GM19035 (cell line): ENCODE data around the gene SRL.
A peak's percentile ranks its signal among the peaks of the same experiment; 100 is the strongest.

Source experiments
- ATAC-seq: cut with Tn5 transposase; IDR thresholded peaks from one replicate; pipeline ENCODE4 v1.9.1; 2021; ENCODE audit not compliant: unreplicated experiment

Gene SRL

DNA sequence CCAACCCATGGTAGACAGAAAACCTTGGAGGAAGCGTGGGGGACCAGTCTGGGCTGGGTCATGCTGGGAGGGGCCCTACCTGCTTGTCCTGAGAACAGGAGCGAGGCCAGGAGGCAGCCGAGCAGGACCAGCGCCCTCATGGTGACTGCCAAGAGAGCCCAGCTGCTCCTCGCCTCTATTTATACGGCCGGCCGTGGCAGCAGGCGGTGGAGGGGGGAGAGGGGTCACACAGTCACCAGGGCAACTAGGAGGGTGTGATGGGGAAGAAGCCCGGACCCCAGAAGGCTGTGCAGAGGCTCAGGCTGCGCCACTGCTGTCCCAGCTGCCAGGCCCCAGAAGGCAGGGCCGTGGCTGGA lies at the start of gene SRL:
SRL (minus strand) TSS at position 153 of the 356 bp plus-strand sequence; CDS start at position 140, 13 bp downstream.
- no peak for ATAC-seq

DNA sequence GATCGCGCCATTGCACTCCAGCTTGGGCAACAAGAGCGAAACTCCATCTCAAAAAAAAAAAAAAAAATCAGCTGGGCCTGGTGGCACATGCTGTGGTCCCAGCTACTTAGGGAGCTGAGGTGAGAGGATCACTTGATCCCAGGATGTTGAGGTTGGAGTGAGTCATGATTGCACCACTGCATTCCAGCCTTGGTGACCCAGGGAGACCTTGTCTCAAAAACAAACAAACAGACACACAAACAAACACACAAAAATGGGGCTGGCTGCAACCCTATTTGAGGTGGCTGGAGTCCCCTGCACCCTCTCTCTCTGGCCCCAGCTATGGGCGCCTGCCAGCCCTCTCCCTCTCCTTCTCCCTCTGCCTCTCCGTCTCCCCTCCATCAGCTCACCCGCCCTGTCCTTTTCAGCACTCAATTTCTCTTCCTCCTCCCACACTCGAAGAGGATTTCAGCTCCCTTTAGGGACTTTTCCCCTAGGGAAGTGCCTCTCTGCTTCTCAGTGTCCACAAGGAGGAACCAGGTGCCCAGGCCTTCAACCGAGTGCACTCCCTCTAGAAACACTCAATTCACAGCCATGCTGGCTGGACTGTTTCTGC lies 48.5 kb upstream of the SRL start:
- no peak for ATAC-seq

DNA sequence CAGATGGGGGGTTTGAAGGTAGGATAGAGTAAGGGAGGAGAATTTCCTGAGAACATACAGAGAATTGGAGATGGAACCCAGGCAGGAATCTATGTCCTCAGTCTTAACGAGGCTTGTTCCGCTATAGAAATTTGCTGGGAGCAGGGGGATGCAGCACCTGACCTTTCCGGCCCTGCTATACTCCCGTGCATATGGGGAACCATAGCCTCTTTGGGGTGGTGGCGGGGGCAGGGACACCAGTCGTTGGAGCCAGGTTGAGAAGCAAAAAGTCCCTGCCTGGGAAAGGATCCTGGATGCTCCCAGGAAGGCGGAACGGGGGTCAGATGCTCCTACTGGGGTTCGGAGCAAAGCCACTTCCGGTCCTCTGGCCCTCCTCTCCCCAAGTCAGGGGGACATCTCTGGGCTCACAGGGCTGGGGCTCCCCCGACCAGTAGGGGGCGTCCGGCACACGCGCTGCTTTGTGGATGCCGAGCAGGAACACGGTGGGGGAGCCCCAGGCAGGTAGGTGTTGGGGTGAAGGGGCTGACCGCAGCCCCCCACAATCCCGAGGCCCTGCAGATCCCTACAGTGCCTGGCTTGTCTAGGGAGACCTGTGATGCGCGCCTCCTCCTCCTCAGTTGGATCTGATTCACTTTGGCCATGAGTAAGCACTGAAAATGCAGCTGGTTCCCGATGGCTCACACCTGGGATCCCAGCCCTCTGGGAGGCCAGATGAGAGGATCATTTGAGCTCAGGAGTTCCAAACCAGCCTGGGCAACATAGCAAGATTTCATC lies 46.5 kb upstream of the SRL start:
- ATAC-seq: peak; percentile 70

DNA sequence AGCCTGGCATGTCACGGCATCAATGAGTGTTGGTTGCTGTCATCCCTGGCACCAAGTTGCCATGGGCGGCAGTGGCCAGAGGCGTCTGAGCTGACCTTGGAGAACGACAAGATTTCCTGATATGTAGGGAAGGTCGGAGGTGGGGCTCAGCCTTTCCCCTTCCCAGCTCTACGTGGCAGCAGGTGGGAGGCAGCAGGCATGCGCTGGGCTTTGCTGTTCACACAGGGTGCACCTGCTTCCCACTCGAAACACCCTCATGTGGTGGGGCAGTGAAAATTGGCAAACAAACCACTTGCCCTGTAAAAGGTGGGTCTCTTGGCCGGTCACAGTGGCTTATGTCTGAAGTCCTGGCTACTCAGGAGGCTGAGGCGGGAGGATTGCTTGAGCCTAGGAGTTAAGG lies 43.3 kb upstream of the SRL start:
- ATAC-seq: no peak

DNA sequence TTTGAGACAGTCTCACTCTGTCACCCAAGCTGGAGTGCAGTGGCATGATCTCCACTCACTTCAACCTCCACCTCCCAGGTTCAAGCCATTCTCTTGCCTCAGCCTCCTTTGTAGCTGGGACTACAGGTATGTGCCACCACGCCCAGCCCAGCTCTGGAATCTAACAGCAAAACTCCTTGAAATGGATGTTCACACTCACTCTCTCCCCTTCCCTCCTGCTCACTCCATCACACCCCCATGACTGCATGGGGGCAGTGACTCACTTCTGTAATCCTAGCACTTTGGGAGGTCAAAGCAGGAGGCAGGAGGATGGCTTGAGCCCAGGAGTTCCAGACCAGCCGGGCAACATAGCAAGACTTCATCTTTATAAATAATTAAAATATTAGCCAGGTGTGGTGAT lies 42.1 kb upstream of the SRL start:
- no peak for ATAC-seq

DNA sequence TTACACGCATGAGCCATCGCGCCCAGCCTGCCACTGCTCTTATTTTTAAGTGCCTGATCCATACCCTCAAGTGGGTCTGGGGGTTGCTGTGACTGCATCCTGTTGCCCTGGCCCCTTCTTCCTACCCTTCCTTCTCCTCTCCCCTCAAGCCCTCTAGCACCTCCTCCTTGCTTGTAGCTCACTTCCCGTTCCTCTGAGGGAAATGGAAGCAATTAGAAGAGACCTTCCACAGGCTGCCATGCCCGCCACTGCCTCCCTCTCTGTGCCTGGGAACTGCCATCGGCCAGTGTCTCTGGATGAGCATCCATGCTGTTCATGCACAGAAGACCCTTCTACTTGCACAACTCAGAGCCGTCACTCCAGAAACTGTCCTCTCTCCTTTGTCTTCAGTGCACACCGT lies 41.6 kb upstream of the SRL start:
- ATAC-seq: no peak

DNA sequence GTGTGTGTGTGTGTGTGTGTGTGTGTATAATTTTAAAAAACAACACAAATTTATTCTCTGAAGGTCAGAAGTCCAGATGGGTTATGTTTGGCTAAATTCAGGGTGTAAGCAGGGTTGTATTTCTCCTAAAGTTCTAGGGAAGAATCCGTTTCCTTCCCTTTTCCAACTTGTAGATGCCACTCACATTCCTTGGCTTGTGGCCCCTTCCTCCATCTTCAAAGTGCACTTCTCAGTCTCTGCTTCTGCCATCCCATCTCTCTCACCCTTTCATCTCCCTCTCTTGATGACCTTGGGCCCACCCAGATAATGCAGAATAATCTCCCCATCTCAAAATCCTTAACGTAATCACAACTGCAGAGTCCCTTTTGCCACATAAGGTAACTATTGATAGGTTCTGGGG lies 38.7 kb upstream of the SRL start:
- no peak for ATAC-seq

DNA sequence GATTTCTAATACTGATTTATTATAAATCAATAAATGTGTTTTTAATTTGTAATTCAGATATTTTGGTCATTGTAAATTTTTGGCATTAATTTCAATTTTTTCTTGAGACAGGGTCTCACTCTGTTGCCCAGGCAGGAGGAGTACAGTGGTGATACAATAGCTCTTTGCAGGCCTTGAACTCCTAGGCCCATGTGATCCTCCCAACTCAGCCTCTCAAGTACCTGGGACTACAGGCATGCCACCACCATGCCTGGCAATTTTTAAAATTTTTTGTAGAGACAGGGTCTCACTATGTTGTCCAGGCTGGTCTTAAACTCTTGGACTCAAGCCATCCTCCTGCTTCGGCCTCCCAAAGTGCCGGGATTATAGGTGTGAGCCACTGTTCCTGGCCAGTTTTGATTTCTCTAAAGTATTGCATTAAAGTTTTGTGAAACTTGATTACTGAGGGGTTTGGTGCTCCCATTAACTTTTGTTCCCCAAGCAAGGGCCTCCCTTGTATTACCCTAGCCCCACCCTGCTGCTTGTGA lies 36.2 kb upstream of the SRL start:
- no peak for ATAC-seq

DNA sequence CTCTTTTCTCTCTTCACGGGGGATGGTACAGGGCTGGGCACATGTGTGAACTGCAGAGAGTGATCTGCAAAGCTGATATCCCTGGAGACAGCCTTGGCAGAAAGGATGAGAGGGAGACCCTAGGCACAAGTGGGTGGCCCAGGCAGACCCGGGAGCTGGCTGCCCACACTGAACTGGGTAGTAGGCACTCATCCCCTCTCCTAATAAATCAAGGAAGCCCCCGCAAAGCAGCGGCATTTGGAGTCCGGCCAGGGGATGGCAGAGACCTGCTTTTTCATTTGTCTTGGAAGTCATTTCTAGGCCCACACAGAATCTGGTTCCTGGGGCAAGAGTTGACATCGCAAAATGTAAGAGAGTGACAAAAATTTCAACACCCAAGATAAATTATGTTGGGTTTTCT lies 34.0 kb upstream of the SRL start:
- no peak for ATAC-seq

DNA sequence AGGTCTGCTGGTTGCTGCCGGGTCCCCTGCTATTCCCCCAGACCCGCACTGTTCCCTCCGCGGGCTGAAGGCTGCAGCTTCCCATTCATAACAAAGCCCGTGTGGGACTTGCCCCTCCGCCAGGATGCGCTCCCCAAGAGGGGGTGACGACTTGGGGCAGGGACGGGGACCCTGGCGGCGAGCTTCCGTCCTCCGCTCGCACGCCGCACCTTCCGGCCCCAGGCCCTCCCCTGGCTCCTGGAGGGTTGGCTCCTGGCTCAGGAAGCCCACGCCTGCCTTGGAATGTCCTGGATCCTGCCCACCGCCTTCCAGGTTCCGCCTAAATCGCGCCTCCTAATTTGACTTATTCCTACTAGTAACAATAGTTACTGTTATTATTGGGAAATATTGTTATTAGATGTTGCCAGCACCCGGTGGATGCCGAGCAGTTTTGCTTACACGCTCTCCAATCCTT lies 32.0 kb upstream of the SRL start:
- ATAC-seq: peak; percentile 16

DNA sequence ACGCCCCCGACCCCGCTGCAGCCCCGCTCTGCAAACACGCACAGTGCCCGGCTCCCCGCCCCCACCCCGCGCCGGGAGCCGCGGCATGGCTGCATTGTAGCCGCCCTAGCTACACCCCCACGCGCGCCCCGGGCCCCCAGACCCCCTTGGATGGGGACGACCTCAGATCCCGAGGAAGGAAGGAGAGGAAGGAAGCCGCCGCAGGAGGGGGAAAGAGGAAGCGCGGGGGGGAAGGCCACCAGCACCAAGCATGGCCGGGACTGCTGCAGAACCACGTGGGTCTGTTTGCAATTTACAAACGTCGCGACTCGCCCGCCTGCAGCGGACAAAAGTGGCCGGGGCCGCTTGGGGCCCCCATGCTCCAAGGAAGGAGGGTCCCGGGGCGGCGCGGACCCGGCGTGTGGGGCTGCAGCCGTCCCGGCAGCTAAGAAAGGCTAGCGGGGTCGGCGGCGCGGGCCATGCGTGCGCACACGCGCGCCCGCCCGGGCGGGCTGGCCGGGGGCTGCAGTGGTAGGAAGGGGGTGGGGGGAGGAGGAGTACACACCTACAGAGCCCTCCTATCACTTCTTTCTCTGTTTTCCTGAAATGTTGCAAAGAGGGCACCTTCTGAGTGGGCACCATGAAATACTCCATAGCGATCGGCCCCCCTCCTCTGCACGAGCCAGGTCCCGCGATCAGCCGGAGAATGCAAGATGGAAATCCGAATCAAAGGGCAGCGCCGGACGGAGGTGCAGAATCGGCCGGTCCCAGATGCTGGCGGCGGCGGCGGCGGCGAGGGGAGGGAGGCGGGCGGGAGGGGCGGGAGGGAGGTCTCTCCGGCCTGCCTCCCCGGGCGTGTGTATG lies 30.5 kb upstream of the SRL start:
- peak; percentile 1 for ATAC-seq

DNA sequence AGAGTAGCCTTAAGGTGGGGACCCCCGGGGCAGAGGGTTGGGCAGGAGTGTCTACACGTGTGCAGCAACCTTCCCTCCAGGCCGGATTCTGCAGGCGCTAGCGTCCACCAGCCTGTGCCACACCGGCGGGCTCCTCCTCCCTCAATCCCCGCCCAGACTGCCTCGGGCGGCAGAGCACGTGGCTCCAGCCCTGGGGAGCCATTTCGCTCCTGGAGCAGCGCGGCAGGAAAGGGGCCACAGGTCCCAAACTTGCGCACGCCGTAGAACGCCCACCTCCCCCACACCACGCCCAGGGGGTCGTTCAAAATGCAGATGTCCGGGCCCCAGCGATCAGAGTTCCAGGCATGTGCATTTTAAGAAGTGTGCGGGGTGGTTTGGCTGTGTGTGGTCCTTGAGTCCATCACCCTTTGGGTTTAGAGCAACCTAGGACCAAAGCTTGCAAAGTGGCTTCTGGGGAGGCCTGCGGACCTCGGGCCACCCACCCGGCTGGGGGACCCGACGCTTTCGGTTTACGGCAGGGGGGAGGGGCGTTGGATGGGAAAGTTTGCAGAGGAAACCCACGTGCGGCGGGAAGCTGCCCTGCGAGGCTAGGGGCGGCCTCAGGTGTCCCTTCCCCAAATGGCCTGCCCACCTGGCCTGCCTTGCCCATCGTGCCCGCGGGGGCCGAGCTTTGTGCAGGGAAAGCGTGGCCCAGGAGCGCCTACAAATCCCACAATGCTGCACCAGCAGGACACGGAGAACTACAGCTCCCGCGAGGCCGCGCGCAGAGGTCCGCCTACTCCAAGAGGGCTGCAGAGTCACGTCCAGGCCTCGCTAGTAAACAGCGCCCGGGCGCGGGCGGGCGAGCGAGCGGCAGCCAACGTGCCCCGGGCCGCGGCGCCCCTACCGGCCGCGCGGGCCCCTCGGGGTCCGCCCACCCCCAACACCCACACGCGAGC lies 29.6 kb upstream of the SRL start:
- ATAC-seq: peak; percentile 66

DNA sequence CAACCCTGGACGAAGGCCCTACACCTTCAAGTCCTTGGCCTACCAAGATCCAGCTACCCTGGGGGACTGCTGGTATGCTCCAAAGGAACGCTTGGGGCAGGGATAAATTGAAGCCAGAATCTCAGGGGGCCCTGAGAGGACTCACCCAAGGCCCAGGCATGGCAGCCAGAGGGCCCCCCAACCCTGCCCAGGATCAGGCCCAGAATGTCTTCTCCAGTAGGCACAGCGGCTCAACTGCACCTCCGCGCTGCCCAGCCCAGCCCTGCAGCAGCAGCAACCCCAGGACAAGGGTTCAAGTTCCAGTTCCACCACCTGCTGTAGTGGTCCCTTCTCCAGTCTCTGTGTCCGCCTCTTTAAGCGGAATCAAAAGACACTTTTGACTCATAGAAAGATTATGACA lies 28.7 kb upstream of the SRL start:
- ATAC-seq: no peak

DNA sequence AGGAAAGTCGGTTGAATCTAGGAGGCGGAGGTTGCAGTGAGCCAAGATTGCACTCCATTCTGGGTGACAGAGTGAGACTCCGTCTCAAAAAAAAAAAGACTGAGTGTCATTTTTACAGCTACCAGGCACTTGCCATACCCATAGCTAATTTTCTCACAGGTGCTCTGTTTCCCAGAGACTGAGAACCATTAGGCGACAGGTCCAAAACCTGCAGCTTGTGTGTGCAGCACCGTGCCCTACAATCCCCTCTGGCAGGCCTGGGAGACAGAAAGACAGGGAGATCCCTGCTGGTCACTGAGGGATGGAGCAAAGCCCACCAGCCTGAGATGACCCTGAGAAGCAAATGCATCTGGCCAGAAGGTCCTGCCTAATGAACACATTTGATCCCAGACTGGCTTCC lies 28.2 kb upstream of the SRL start:
- no peak for ATAC-seq

DNA sequence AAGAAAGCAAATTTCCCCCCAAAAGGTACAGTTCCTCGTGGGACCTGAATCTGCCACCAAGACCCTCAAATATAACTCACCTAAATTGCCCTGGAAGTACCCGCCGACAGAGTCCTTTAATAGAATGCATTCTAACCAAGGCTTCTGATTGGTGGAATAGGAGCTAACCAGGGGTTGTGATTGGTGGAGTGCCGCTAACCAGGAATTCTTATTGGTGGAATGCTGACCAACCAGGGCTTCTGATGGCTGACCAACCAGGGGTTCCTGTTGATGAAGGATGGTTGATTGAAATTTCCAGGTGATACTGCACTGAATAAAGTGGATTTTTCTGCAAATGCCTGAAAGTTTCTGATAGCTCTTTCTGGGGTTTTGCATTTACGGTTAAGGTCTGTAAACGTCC lies 24.5 kb upstream of the SRL start:
- ATAC-seq: no peak

DNA sequence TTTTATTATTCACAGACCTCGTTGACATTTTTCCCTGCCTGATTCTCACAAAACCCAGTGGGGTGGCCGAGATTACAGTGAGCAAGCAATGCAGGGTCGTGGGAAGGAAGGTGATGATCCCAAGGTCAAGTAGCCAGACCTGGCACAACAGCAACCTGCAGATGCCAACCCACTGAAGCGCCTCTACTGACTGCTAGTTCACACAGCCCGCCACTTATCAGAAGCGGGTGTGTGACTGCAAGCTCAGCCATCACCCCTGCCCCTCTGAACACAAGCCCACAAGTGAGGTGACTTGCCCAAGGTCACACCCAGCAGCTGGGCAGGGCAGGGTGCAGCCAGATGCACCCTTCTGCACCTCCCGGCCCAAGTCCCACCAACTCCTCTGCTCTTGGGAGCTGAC lies 23.8 kb upstream of the SRL start:
- no peak for ATAC-seq

DNA sequence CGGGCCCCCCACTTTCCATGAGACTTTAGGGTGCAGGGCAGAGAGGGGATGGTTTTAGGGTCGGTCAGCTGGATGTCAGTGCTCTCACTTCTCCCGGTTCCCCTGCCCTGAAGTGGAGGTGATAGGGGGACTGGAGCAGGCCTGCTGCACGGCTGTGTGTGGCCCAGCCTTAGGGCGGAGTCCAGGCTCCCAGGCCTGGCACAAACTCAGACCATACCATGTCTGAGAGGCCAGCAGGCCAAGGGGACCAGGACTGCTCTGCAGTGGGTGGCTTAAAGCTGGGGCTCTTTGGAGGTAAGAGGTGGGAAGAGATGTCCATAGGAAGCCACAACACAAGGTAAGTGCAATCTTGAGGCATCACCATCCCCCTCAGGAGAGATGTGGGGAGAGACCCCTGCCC lies 22.7 kb upstream of the SRL start:
- no peak for ATAC-seq

DNA sequence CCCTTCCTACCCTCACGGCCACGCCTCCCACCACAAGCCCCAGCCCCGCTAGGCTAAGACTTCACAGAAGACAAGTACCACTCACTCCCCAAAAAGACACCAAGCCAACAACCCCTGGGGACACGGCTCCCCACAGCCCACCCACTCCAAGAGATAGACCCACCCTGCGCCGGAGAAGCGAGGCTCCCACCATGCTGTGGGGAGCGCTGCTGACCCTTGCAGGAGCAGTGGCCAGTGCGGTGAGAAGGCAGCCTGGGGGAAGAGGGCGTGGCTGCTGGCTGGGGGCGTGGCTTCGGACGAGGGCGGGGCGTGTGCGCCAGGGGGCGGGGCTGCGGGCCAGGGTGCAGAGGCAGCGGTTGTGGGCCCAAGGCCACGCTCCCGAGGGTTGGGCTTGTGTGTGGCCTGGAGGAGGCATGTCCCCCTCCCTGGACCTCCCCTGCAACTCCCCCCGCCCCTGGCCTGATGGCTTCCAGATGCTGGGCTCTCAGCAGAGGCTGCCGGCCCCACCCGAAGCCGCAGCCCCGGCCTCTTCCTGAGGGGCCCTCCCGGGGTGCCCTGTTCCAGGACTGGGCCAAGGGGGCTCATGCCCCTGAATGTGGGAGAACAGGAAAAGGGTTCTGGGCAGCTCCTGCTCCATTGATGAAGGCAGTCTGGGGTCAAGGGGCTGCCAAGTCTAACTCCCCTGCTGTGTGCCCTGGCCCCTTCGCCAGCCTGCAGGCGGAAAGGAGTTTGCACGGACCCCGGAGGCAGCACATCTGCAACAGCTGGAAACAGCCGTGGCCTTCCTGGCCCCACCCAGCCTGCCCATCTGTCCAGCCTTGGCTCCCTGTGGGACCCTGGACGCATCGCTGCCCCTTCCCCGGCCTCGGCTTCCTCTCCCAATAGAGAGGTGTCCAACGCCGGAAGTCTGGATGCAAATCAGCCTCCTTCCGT lies 21.9 kb upstream of the SRL start:
- ATAC-seq: no peak

DNA sequence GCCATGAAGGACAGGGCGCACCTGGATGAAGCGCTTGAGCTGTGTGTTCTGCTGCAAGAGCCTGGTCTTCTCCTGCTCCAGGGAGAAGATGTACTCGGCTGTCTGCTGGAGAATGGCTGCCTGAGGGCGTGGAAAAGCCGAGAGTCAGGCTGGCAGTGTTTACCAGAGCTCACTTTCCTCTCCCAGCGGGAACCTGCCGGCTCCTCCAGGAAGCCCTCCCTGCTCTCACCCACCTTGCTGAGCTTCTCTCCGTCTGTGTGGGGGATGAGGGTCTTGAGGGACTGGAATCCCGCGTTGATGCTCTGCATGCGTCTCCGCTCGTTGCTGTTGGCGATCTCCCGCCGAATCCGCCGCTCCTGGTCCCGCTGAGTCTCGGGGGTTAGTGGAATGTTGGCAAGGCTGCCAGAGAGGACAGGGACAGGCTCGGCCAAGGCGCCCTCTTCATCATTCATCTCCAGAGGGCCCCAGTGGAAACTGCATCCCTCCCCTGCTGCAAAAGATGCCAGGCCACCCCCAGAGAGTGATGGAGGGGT lies 20.5 kb upstream of the SRL start:
- no peak for ATAC-seq
